Neural crest cell (in vitro differentiated cells): Measurements from ENCODE around the gene LRP8. TPM values are rescaled to one million over a fixed set of nuclear protein-coding genes. Genes with fewer than 3 reads are reported as not detected.
A peak's percentile ranks its signal among the peaks of the same experiment; 100 is the strongest.
"Not testable (repeated sequence)": the region's sequence is repeated elsewhere in the genome, so short reads cannot be mapped to it uniquely, and the experiment has no call there.

Experiments used
- DNase-seq: peaks from one replicate; pipeline ENCODE4 v3.0.0; 2021; ENCODE audit warnings: low read depth, mixed read lengths, low spot score
- H3K27ac Mint-ChIP-seq: one replicate; pipeline ENCODE4 v1.8.0; 2021; ENCODE audit warnings: mild to moderate bottlenecking, mixed read lengths; ENCODE audit not compliant: unreplicated experiment
- H3K27me3 Mint-ChIP-seq: 2 replicates; pipeline ENCODE4 v1.8.0; 2021; ENCODE audit warnings: low read depth, mild to moderate bottlenecking, mixed read lengths
- H3K36me3 Mint-ChIP-seq: 2 replicates; pipeline ENCODE4 v1.8.0; 2021; ENCODE audit warnings: low read depth, mild to moderate bottlenecking, mixed read lengths
- H3K4me1 Mint-ChIP-seq: 2 replicates; pipeline ENCODE4 v1.8.0; 2021; ENCODE audit warnings: mixed read lengths
- H3K4me3 Mint-ChIP-seq: one replicate; pipeline ENCODE4 v1.8.0; 2021; ENCODE audit warnings: mild to moderate bottlenecking, mixed read lengths
- H3K9me3 Mint-ChIP-seq: 2 replicates; pipeline ENCODE4 v1.8.0; 2021; ENCODE audit warnings: mixed read lengths
- CTCF ChIP-seq: fragments of 200-600 bp; sonication (generic); conservative IDR thresholded peaks from 2 replicates; pipeline ENCODE4 v1.5.0; 2021; ENCODE audit warnings: antibody characterized with exemption, mild to moderate bottlenecking
- total RNA-seq: library from RNA; stranded (reverse); gene quantifications from 2 replicates; pipeline ENCODE4 v1.2.1, GENCODE V29; 2021

The LRP8 gene
- total RNA-seq, 1 donor from 2014 or later: 49.7 TPM

GRCh38 chr1:53206735-53207379 lies 121.0 kb downstream of the LRP8 start:
- Mint-ChIP-seq H3K4me1 (no peaks in the 10 kb centered on the region), H3K36me3 (peaks cover 64% of the 10 kb centered on the region), H3K27ac (no peak overlapping the region), H3K4me3 (no peak overlapping the region), H3K27me3 (no peaks in the 10 kb centered on the region), H3K9me3 (peaks cover 18% of the 10 kb centered on the region)
- DNase-seq: no peak
- no peak for TF ChIP-seq CTCF

DNA sequence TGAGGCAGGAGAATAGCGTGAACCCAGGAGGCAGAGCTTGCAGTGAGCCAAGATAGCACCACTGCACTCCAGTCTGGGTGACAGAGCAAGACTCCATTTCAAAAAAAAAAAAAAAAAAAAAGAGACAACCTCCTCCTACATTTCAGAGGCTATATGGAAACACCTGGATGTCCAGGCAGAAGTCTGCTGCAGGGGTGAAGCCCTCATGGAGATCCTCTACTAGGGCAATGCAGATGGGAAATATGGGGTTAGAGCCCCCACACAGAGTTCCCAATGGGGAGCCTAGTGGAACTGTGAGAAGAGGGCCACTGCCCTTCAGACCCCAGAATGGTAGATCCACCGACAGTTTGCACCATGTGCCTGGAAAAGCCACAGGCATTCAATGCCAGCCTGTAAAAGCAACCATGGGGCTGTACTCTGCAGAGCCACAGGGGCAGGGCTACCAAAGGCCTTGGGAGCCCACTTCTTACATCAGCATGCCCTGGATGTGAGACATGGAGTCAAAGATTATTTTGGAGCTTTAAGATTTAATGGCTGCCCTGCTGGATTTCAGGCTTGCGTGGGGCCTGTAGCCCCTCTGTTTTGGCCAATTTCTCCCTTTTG lies 121.7 kb downstream of the LRP8 start:
- Mint-ChIP-seq H3K36me3 (peaks cover 65% of the 10 kb centered on the region), H3K9me3 (peaks cover 18% of the 10 kb centered on the region)
- H3K4me3 Mint-ChIP-seq, H3K4me1 Mint-ChIP-seq, H3K27ac Mint-ChIP-seq, DNase-seq, H3K27me3 Mint-ChIP-seq: not testable (repeated sequence)

GRCh38 chr1:53205496-53205895 lies 122.4 kb downstream of the LRP8 start:
- H3K4me3 Mint-ChIP-seq, H3K4me1 Mint-ChIP-seq, H3K27ac Mint-ChIP-seq, DNase-seq, H3K27me3 Mint-ChIP-seq: not testable (repeated sequence)
- Mint-ChIP-seq H3K36me3 (peaks cover 71% of the 10 kb centered on the region), H3K9me3 (peaks cover 18% of the 10 kb centered on the region)

- no peaks in the 10 kb centered on the region for H3K27me3 Mint-ChIP-seq
- peaks cover 58% of the 10 kb centered on the region for H3K36me3 Mint-ChIP-seq
- no peak for DNase-seq
- H3K27ac Mint-ChIP-seq: no peak overlapping the region
- H3K4me1 Mint-ChIP-seq: no peaks in the 10 kb centered on the region
- TF ChIP-seq CTCF: no peak
- no peak overlapping the region for H3K4me3 Mint-ChIP-seq
- peaks cover 18% of the 10 kb centered on the region for H3K9me3 Mint-ChIP-seq
Observed at GRCh38 chr1:53203466-53203865, 124.4 kb downstream of the LRP8 start.

DNA sequence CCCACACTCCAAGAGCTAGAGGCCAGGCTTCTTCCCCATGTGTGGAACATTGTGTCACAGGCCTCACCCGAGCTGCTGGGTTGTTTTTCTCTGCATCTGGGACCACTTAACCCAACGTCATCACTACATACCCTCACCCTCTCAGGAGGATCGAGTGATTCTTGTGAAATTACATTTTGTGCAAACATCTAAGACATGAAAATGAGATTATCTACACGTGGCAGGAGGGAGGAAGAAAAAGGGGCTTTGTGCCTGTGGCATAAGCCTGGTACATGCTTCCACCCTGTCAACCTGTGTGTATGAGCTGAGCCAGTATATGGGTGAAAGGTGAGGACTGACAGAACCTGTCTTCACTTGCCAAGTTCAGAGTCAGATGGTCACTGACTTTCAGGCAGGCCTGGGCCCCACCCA lies 129.6 kb downstream of the LRP8 start:
- Mint-ChIP-seq H3K4me1 (peaks cover 26% of the 10 kb centered on the region), H3K27ac (peak overlapping the region; percentile 16)

More for the DNA sequence above, 129.6 kb downstream of the LRP8 start:
- H3K36me3 Mint-ChIP-seq: peaks cover 16% of the 10 kb centered on the region
- peak overlapping the region; percentile 92 for H3K4me3 Mint-ChIP-seq
- no peak for TF ChIP-seq CTCF
- no peaks in the 10 kb centered on the region for H3K27me3 Mint-ChIP-seq
- H3K9me3 Mint-ChIP-seq: no peaks in the 10 kb centered on the region
- DNase-seq: no peak
